Measurements from ENCODE around the gene UNC13A.

GRCh38 chr19:17718550-17718946 is 30.4 kb upstream of the UNC13A start:
- TF ChIP-seq CTCF (IDR thresholded peaks at IDR 0.05) (no peak), POLR2A (IDR thresholded peaks at IDR 0.05) (no peak)

All from sigmoid colon (tissue), 3 donors.